ENCODE results near the gene ELMO3.

ELMO3 gene

GRCh38 chr16:67155295-67156142 lies 43.4 kb upstream of the ELMO3 start:
- Histone ChIP-seq H2AK5ac (ENCODE audit: low read depth, low read length) (peak overlapping the region; percentile 91), H3K4ac (ENCODE audit: low read length) (no peak overlapping the region), H3K4me2 (ENCODE audit: insufficient read depth, low read length, poor library complexity, severe bottlenecking) (peak overlapping the region; percentile 64), H2BK120ac (ENCODE audit: low read depth, low read length) (no peak overlapping the region), H3K36me3 (replicated peaks in 1 of 2; ENCODE audit: control insufficient read depth in 2 of 2, insufficient read depth in 2 of 2, low read length in 2 of 2) (no peaks in the 10 kb centered on the region), H3K9ac (ENCODE audit: low read depth, low read length, poor library complexity) (peak overlapping the region; percentile 50), H3K18ac (ENCODE audit: low read length) (peak overlapping the region; percentile 64), H2AFZ (ENCODE audit: low read length) (peak overlapping the region; percentile 88), H2BK15ac (ENCODE audit: low read length) (no peak overlapping the region), H3K14ac (ENCODE audit: low read length) (no peak overlapping the region), H4K91ac (ENCODE audit: low read depth, low read length, poor library complexity) (no peak overlapping the region), H3K79me1 (ENCODE audit: low read depth, low read length) (peaks cover 2% of the 10 kb centered on the region), H3K4me1 (ENCODE audit: control insufficient read depth in 2 of 2, insufficient read depth in 1 of 2, low read depth in 1 of 2, low read length in 2 of 2) (peaks cover 6 to 8% of the 10 kb centered on the region in 2 donors), H3K23ac (ENCODE audit: low read depth, low read length, poor library complexity) (peak overlapping the region; percentile 73), H3K9me3 (replicated peaks in 1 of 2; ENCODE audit: control insufficient read depth in 2 of 2, insufficient read depth in 1 of 2, low read depth in 1 of 2, low read length in 2 of 2) (peaks cover 0 to under 1% of the 10 kb centered on the region in 2 donors), H2BK5ac (ENCODE audit: low read length) (no peak overlapping the region), H3K4me3 (ENCODE audit: low read length in 2 of 2) (peak overlapping the region; percentile 33 to 56), H3K27ac (replicated peaks; ENCODE audit: low read length) (no peak overlapping the region), H3K27me3 (ENCODE audit: control insufficient read depth in 3 of 3, insufficient read depth in 3 of 3, low read depth in 1 of 3, low read length in 3 of 3) (peaks cover 59 to 96% (median 91%) of the 10 kb centered on the region in 3 experiments), H4K8ac (ENCODE audit: low read depth, low read length) (no peak overlapping the region), H2BK12ac (ENCODE audit: low read length) (no peak overlapping the region)
- peak; percentile 82 for DNase-seq (ENCODE audit: low spot score)
- no CpG with 5 or more reads among the region's 74 CpGs for WGBS, 2 donors (ENCODE audit: extremely low coverage in 2 of 2, insufficient read length in 2 of 2, insufficient replicate concordance in 1 of 2)

GRCh38 chr16:67156143-67156844 lies 42.6 kb upstream of the ELMO3 start:
- Histone ChIP-seq H3K27me3 (ENCODE audit: control insufficient read depth in 3 of 3, insufficient read depth in 3 of 3, low read depth in 1 of 3, low read length in 3 of 3) (peaks cover 63 to 96% (median 96%) of the 10 kb centered on the region in 3 experiments), H3K27ac (replicated peaks; ENCODE audit: low read length) (no peak overlapping the region), H3K4me1 (ENCODE audit: control insufficient read depth in 2 of 2, insufficient read depth in 1 of 2, low read depth in 1 of 2, low read length in 2 of 2) (peaks cover 4 to 6% of the 10 kb centered on the region in 2 donors), H3K9ac (ENCODE audit: low read depth, low read length, poor library complexity) (peak overlapping the region; percentile 53), H3K9me3 (replicated peaks in 1 of 2; ENCODE audit: control insufficient read depth in 2 of 2, insufficient read depth in 1 of 2, low read depth in 1 of 2, low read length in 2 of 2) (peaks cover 0 to 3% of the 10 kb centered on the region in 2 donors), H3K14ac (ENCODE audit: low read length) (no peak overlapping the region), H2BK15ac (ENCODE audit: low read length) (no peak overlapping the region), H2AFZ (ENCODE audit: low read length) (no peak overlapping the region), H2AK5ac (ENCODE audit: low read depth, low read length) (peak overlapping the region; percentile 91), H3K18ac (ENCODE audit: low read length) (peak overlapping the region; percentile 64), H4K8ac (ENCODE audit: low read depth, low read length) (no peak overlapping the region), H2BK120ac (ENCODE audit: low read depth, low read length) (no peak overlapping the region), H4K91ac (ENCODE audit: low read depth, low read length, poor library complexity) (no peak overlapping the region), H3K79me1 (ENCODE audit: low read depth, low read length) (peaks cover 2% of the 10 kb centered on the region), H2BK5ac (ENCODE audit: low read length) (no peak overlapping the region), H3K4me2 (ENCODE audit: insufficient read depth, low read length, poor library complexity, severe bottlenecking) (no peak overlapping the region), H3K36me3 (replicated peaks in 1 of 2; ENCODE audit: control insufficient read depth in 2 of 2, insufficient read depth in 2 of 2, low read length in 2 of 2) (no peaks in the 10 kb centered on the region), H3K4ac (ENCODE audit: low read length) (no peak overlapping the region), H3K4me3 (ENCODE audit: low read length in 2 of 2) (no peak overlapping the region), H3K23ac (ENCODE audit: low read depth, low read length, poor library complexity) (peak overlapping the region; percentile 73), H2BK12ac (ENCODE audit: low read length) (no peak overlapping the region)
- no peak for DNase-seq (ENCODE audit: low spot score)
- no CpG with 5 or more reads among the region's 15 CpGs for WGBS, 2 donors (ENCODE audit: extremely low coverage in 2 of 2, insufficient read length in 2 of 2, insufficient replicate concordance in 1 of 2)

- Histone ChIP-seq H3K4me3 (ENCODE audit: low read length in 2 of 2) (no peak overlapping the region), H3K27ac (replicated peaks; ENCODE audit: low read length) (no peak overlapping the region), H3K4me2 (ENCODE audit: insufficient read depth, low read length, poor library complexity, severe bottlenecking) (no peak overlapping the region), H3K27me3 (ENCODE audit: control insufficient read depth in 3 of 3, insufficient read depth in 3 of 3, low read depth in 1 of 3, low read length in 3 of 3) (peaks cover 63 to 96% (median 96%) of the 10 kb centered on the region in 3 experiments), H3K23ac (ENCODE audit: low read depth, low read length, poor library complexity) (no peak overlapping the region), H2BK120ac (ENCODE audit: low read depth, low read length) (no peak overlapping the region), H3K36me3 (replicated peaks in 1 of 2; ENCODE audit: control insufficient read depth in 2 of 2, insufficient read depth in 2 of 2, low read length in 2 of 2) (no peaks in the 10 kb centered on the region), H3K4ac (ENCODE audit: low read length) (no peak overlapping the region), H2AFZ (ENCODE audit: low read length) (no peak overlapping the region), H2AK5ac (ENCODE audit: low read depth, low read length) (no peak overlapping the region), H2BK5ac (ENCODE audit: low read length) (no peak overlapping the region), H4K8ac (ENCODE audit: low read depth, low read length) (no peak overlapping the region), H3K14ac (ENCODE audit: low read length) (no peak overlapping the region), H3K18ac (ENCODE audit: low read length) (no peak overlapping the region), H4K91ac (ENCODE audit: low read depth, low read length, poor library complexity) (no peak overlapping the region), H3K9me3 (replicated peaks in 1 of 2; ENCODE audit: control insufficient read depth in 2 of 2, insufficient read depth in 1 of 2, low read depth in 1 of 2, low read length in 2 of 2) (peaks cover 0 to 8% of the 10 kb centered on the region in 2 donors), H3K9ac (ENCODE audit: low read depth, low read length, poor library complexity) (no peak overlapping the region), H3K79me1 (ENCODE audit: low read depth, low read length) (peaks cover 2% of the 10 kb centered on the region), H2BK12ac (ENCODE audit: low read length) (no peak overlapping the region), H2BK15ac (ENCODE audit: low read length) (no peak overlapping the region), H3K4me1 (ENCODE audit: control insufficient read depth in 2 of 2, insufficient read depth in 1 of 2, low read depth in 1 of 2, low read length in 2 of 2) (peaks cover 4 to 5% of the 10 kb centered on the region in 2 donors)
- WGBS, 2 donors (ENCODE audit: extremely low coverage in 2 of 2, insufficient read length in 2 of 2, insufficient replicate concordance in 1 of 2) = no CpG with 5 or more reads among the region's 7 CpGs
- DNase-seq (ENCODE audit: low spot score) = no peak
Measured at GRCh38 chr16:67157106-67157748, 41.7 kb upstream of the ELMO3 start.
